IPS-20b (cell line): ENCODE data around the gene GJB6.

Experiments used
- H3K27ac ChIP-seq: one replicate; pipeline ENCODE4 v1.5.1; 2013; ENCODE audit warnings: low read length
- H3K27me3 ChIP-seq: 2 replicates; pipeline ENCODE4 v1.6.1; 2013; ENCODE audit warnings: mild to moderate bottlenecking, low read length, inconsistent platforms; ENCODE audit not compliant: insufficient read depth
- H3K36me3 ChIP-seq: 2 replicates; pipeline ENCODE4 v1.6.1; 2013; ENCODE audit warnings: low read depth, mild to moderate bottlenecking, inconsistent platforms, low read length, moderate library complexity; ENCODE audit not compliant: insufficient read depth
- H3K4me1 ChIP-seq: 2 replicates; pipeline ENCODE4 v1.6.1; 2013; ENCODE audit warnings: mild to moderate bottlenecking, control low read depth, inconsistent platforms, low read length, moderate library complexity; ENCODE audit not compliant: insufficient read depth
- H3K4me3 ChIP-seq: 2 replicates; pipeline ENCODE4 v1.5.1; 2013; ENCODE audit warnings: mild to moderate bottlenecking, low read length, inconsistent platforms
- H3K9ac ChIP-seq: 2 replicates; pipeline ENCODE4 v1.6.1; 2013; ENCODE audit warnings: low read depth, mild to moderate bottlenecking, inconsistent platforms, low read length, moderate library complexity
- H3K9me3 ChIP-seq: 2 replicates; pipeline ENCODE4 v1.6.1; 2013; ENCODE audit warnings: mild to moderate bottlenecking, low read depth, low read length, inconsistent platforms; ENCODE audit not compliant: insufficient read depth

GJB6 gene

GRCh38 chr13:20254076-20254475 is 22.0 kb upstream of the GJB6 start:
- H3K9me3 ChIP-seq, result no peaks in the 10 kb centered on the region
- H3K9ac ChIP-seq, result no peak overlapping the region
- H3K36me3 ChIP-seq, result no peaks in the 10 kb centered on the region
- H3K4me1 ChIP-seq, result no peaks in the 10 kb centered on the region
- no peak overlapping the region for H3K27ac ChIP-seq
- H3K4me3 ChIP-seq, result no peak overlapping the region
- H3K27me3 ChIP-seq, result no peaks in the 10 kb centered on the region

- Histone ChIP-seq H3K9ac (no peak overlapping the region), H3K9me3 (no peaks in the 10 kb centered on the region), H3K4me1 (no peaks in the 10 kb centered on the region), H3K27me3 (no peaks in the 10 kb centered on the region), H3K36me3 (no peaks in the 10 kb centered on the region), H3K27ac (no peak overlapping the region), H3K4me3 (no peak overlapping the region)
These were observed 17.8 kb upstream of the GJB6 start for GRCh38 chr13:20249913-20250312.

- Histone ChIP-seq H3K27me3 (no peaks in the 10 kb centered on the region), H3K27ac (no peak overlapping the region), H3K4me3 (no peak overlapping the region), H3K9me3 (no peaks in the 10 kb centered on the region; the same call in 1 of the 2 replicates), H3K36me3 (no peaks in the 10 kb centered on the region), H3K9ac (no peak overlapping the region), H3K4me1 (no peaks in the 10 kb centered on the region)
These were observed 15.8 kb upstream of the GJB6 start for GRCh38 chr13:20247963-20248362.

GRCh38 chr13:20247403-20247802 is 15.3 kb upstream of the GJB6 start:
- Histone ChIP-seq H3K4me1 (no peaks in the 10 kb centered on the region), H3K9me3 (no peaks in the 10 kb centered on the region; the same call in 1 of the 2 replicates), H3K4me3 (no peak overlapping the region), H3K27me3 (no peaks in the 10 kb centered on the region), H3K27ac (no peak overlapping the region), H3K36me3 (no peaks in the 10 kb centered on the region), H3K9ac (no peak overlapping the region)

- no peaks in the 10 kb centered on the region for H3K4me1 ChIP-seq
- no peaks in the 10 kb centered on the region; the same call in 1 of the 2 replicates for H3K9me3 ChIP-seq
- no peak overlapping the region for H3K27ac ChIP-seq
- H3K9ac ChIP-seq, result no peak overlapping the region
- peaks cover 6% of the 10 kb centered on the region; the same call in 1 of the 2 replicates for H3K27me3 ChIP-seq
- H3K36me3 ChIP-seq, result no peaks in the 10 kb centered on the region
- H3K4me3 ChIP-seq, result no peak overlapping the region
These were observed 9.5 kb upstream of the GJB6 start for GRCh38 chr13:20241593-20241992.

GRCh38 chr13:20239748-20240147 is 7.6 kb upstream of the GJB6 start:
- Histone ChIP-seq H3K27ac (no peak overlapping the region), H3K36me3 (no peaks in the 10 kb centered on the region), H3K27me3 (peaks cover 23% of the 10 kb centered on the region), H3K4me3 (no peak overlapping the region), H3K9ac (no peak overlapping the region), H3K4me1 (no peaks in the 10 kb centered on the region), H3K9me3 (no peaks in the 10 kb centered on the region; the same call in 1 of the 2 replicates)

- Histone ChIP-seq H3K27me3 (peaks cover 78% of the 10 kb centered on the region), H3K4me3 (peak overlapping the region; percentile 61; the same call in 1 of the 2 replicates), H3K9me3 (no peaks in the 10 kb centered on the region), H3K9ac (no peak overlapping the region), H3K27ac (no peak overlapping the region), H3K4me1 (no peaks in the 10 kb centered on the region; the same call in 1 of the 2 replicates), H3K36me3 (no peaks in the 10 kb centered on the region)
These were observed 598 bp upstream of the GJB6 start for GRCh38 chr13:20232556-20233277.

- Histone ChIP-seq H3K36me3 (no peaks in the 10 kb centered on the region), H3K9ac (no peak overlapping the region), H3K27me3 (peaks cover 81% of the 10 kb centered on the region), H3K9me3 (no peaks in the 10 kb centered on the region), H3K4me1 (no peaks in the 10 kb centered on the region; the same call in 1 of the 2 replicates), H3K4me3 (peak overlapping the region; percentile 61), H3K27ac (no peak overlapping the region)
These were observed 943 bp downstream of the GJB6 start for GRCh38 chr13:20230913-20231838.

- Histone ChIP-seq H3K9me3 (no peaks in the 10 kb centered on the region), H3K4me1 (no peaks in the 10 kb centered on the region; the same call in 1 of the 2 replicates), H3K4me3 (no peak overlapping the region), H3K27me3 (peaks cover 48% of the 10 kb centered on the region), H3K9ac (no peak overlapping the region), H3K36me3 (no peaks in the 10 kb centered on the region), H3K27ac (no peak overlapping the region)
These were observed 4.4 kb downstream of the GJB6 start for GRCh38 chr13:20227730-20228129.

- no peak overlapping the region for H3K27ac ChIP-seq
- H3K4me1 ChIP-seq, result no peaks in the 10 kb centered on the region; the same call in 1 of the 2 replicates
- H3K4me3 ChIP-seq, result no peak overlapping the region
- H3K27me3 ChIP-seq, result peaks cover 43% of the 10 kb centered on the region
- no peaks in the 10 kb centered on the region for H3K36me3 ChIP-seq
- H3K9me3 ChIP-seq, result no peaks in the 10 kb centered on the region
- no peak overlapping the region for H3K9ac ChIP-seq
These were observed 4.8 kb downstream of the GJB6 start for GRCh38 chr13:20227288-20227687.

- H3K9me3 ChIP-seq, result no peaks in the 10 kb centered on the region
- peaks cover 4% of the 10 kb centered on the region for H3K27me3 ChIP-seq
- H3K9ac ChIP-seq, result no peak overlapping the region
- no peaks in the 10 kb centered on the region for H3K36me3 ChIP-seq
- no peak overlapping the region for H3K27ac ChIP-seq
- no peak overlapping the region for H3K4me3 ChIP-seq
- no peaks in the 10 kb centered on the region for H3K4me1 ChIP-seq
These were observed 9.6 kb downstream of the GJB6 start for GRCh38 chr13:20222553-20222952.
